EH (cell line): Measurements from ENCODE around the gene ALG8.

ENCODE experiments used
- DNase-seq: peaks from one replicate; pipeline ENCODE4 v3.0.0-alpha.2; 2015; ENCODE audit warnings: low read depth

The ALG8 gene

GRCh38 chr11:78158987-78159652, 19.7 kb upstream of the ALG8 start:
- peak; percentile 25 for DNase-seq

GRCh38 chr11:78156127-78156844, 16.9 kb upstream of the ALG8 start:
- no peak for DNase-seq

GRCh38 chr11:78151804-78152203, 12.4 kb upstream of the ALG8 start:
- no peak for DNase-seq

- no peak for DNase-seq
Observed at GRCh38 chr11:78150754-78151153, 11.3 kb upstream of the ALG8 start.

- DNase-seq: no peak
Observed at GRCh38 chr11:78150346-78150745, 10.9 kb upstream of the ALG8 start.

GRCh38 chr11:78149646-78150045, 10.2 kb upstream of the ALG8 start:
- peak; percentile 75 for DNase-seq

- no peak for DNase-seq
Observed at GRCh38 chr11:78147807-78148206, 8.4 kb upstream of the ALG8 start.

- DNase-seq: no peak
Observed at GRCh38 chr11:78145511-78146025, 6.1 kb upstream of the ALG8 start.

- no peak for DNase-seq
Observed at GRCh38 chr11:78140392-78141077, 1.1 kb upstream of the ALG8 start.

- peak; percentile 37 for DNase-seq
Observed at GRCh38 chr11:78138694-78139421, 568 bp downstream of the ALG8 start.

- peak; percentile 12 for DNase-seq
Observed at GRCh38 chr11:78138291-78138690, 1.1 kb downstream of the ALG8 start.

GRCh38 chr11:78132475-78132874, 7.0 kb downstream of the ALG8 start:
- no peak for DNase-seq

GRCh38 chr11:78131956-78132355, 7.5 kb downstream of the ALG8 start:
- peak; percentile 37 for DNase-seq

GRCh38 chr11:78127403-78127802, 12.0 kb downstream of the ALG8 start:
- peak; percentile 7 for DNase-seq

GRCh38 chr11:78112582-78113275, 26.7 kb downstream of the ALG8 start:
- no peak for DNase-seq

GRCh38 chr11:78111298-78111697, 28.1 kb downstream of the ALG8 start:
- no peak for DNase-seq

GRCh38 chr11:78110830-78111229, 28.6 kb downstream of the ALG8 start:
- DNase-seq: peak; percentile 16

- no peak for DNase-seq
Observed at GRCh38 chr11:78110351-78110750, 29.1 kb downstream of the ALG8 start.

GRCh38 chr11:78109081-78110015, 30.1 kb downstream of the ALG8 start:
- DNase-seq: no peak

GRCh38 chr11:78100676-78101472, 38.6 kb downstream of the ALG8 start:
- DNase-seq: peak; percentile 14
